Prostate gland (tissue), 2 donors: ENCODE results near the gene ZG16.
"Not testable (repeated sequence)": the region's sequence is repeated elsewhere in the genome, so short reads cannot be mapped to it uniquely, and the experiment has no call there.

Experiments
- POLR2AphosphoS5 ChIP-seq: sonication (generic); formaldehyde crosslinking; IDR thresholded peaks from one replicate; pipeline ENCODE4 v1.6.1; 2017; ENCODE audit warnings: antibody characterized with exemption
- TF ChIP-seq, protein P1 (sequence below), 4 experiments: fragments of 200-600 bp in 2 of 4; fragments of 450-650 bp in 2 of 4; sonication (generic) in 2 of 4; IDR thresholded peaks; 1 replicate in 3 of 4; 2 replicates in 1 of 4; pipeline ENCODE4 v1.5.1; 2016 to 2019; ENCODE audit warnings: antibody characterized with exemption in 4 of 4, mild to moderate bottlenecking in 2 of 4, moderate library complexity in 2 of 4

DNA sequence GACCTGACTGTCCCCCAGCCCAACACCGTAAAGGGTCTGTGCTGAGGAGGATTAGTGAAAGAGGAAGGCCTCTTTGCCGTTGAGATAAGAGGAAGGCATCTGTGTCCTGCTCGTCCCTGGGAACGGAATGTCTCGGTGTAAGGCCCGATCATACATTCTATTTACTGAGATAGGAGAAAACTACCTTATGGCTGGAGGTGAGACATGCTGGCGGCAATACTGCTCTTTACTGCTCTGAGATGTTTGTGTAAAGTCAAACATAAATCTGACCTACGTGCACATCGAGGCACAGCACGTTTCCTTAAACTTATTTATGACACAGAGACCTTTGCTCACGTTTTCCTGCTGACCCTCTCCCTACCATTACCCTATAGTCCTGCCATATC lies 37.4 kb upstream of the ZG16 start:
- TF ChIP-seq POLR2AphosphoS5, result not testable (repeated sequence)
- TF ChIP-seq, protein P1, sequence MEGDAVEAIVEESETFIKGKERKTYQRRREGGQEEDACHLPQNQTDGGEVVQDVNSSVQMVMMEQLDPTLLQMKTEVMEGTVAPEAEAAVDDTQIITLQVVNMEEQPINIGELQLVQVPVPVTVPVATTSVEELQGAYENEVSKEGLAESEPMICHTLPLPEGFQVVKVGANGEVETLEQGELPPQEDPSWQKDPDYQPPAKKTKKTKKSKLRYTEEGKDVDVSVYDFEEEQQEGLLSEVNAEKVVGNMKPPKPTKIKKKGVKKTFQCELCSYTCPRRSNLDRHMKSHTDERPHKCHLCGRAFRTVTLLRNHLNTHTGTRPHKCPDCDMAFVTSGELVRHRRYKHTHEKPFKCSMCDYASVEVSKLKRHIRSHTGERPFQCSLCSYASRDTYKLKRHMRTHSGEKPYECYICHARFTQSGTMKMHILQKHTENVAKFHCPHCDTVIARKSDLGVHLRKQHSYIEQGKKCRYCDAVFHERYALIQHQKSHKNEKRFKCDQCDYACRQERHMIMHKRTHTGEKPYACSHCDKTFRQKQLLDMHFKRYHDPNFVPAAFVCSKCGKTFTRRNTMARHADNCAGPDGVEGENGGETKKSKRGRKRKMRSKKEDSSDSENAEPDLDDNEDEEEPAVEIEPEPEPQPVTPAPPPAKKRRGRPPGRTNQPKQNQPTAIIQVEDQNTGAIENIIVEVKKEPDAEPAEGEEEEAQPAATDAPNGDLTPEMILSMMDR (IDR thresholded peaks at IDR 0.05), result not testable (repeated sequence)
